GM12878 (cell line): ENCODE measurements around the gene ADAM29. TPM values are rescaled to one million over a fixed set of nuclear protein-coding genes. Genes with fewer than 3 reads are reported as not detected.
A peak's percentile ranks its signal among the peaks of the same experiment; 100 is the strongest.

ENCODE experiments used
- BHLHE40 ChIP-seq, 2 experiments: fragments of 450-650 bp in 1 of 2; IDR thresholded peaks; 2 replicates each; pipeline ENCODE4 v1.6.1; 2011 to 2017; ENCODE audit warnings: low read depth in 2 of 2, borderline replicate concordance in 1 of 2, improper control_type of control experiment in 1 of 2, low read length in 1 of 2, mild to moderate bottlenecking in 1 of 2
- CHD2 ChIP-seq: IDR thresholded peaks from 2 replicates; pipeline ENCODE4 v1.6.1; 2011; ENCODE audit warnings: low read depth, low read length, improper control_type of control experiment, borderline replicate concordance
- DPF2 ChIP-seq: fragments of 450-650 bp; IDR thresholded peaks from 2 replicates; pipeline ENCODE4 v1.6.1; 2017; ENCODE audit warnings: mild to moderate bottlenecking
- ETV6 ChIP-seq, 2 experiments: fragments of 450-650 bp in 1 of 2; IDR thresholded peaks in 1 of 2; conservative IDR thresholded peaks in 1 of 2; 2 replicates each; pipeline ENCODE4 v1.6.1; 2014; ENCODE audit warnings: antibody characterized with exemption in 1 of 2, borderline replicate concordance in 1 of 2, low read depth in 1 of 2, mild to moderate bottlenecking in 1 of 2, moderate library complexity in 1 of 2
- FOXM1 ChIP-seq: IDR thresholded peaks from 2 replicates; pipeline ENCODE4 v1.6.1; 2012; ENCODE audit warnings: low read depth, mild to moderate bottlenecking, inconsistent platforms, low read length, moderate library complexity
- IKZF2 ChIP-seq, 2 experiments: fragments of 450-650 bp; IDR thresholded peaks; 2 replicates each; pipeline ENCODE4 v1.6.1; 2017; ENCODE audit warnings: mild to moderate bottlenecking in 2 of 2, moderate library complexity in 2 of 2
- NBN ChIP-seq: fragments of 450-650 bp; IDR thresholded peaks from 2 replicates; pipeline ENCODE4 v1.6.1; 2016
- NFXL1 ChIP-seq: fragments of 450-650 bp; IDR thresholded peaks from 2 replicates; pipeline ENCODE4 v1.6.1; 2017; ENCODE audit warnings: antibody characterized with exemption, mild to moderate bottlenecking, borderline replicate concordance
- NR2F1 ChIP-seq: fragments of 450-650 bp; conservative IDR thresholded peaks from 2 replicates; pipeline ENCODE4 v1.6.1; 2017; ENCODE audit warnings: mild to moderate bottlenecking
- PAX5 ChIP-seq: IDR thresholded peaks from 2 replicates; pipeline ENCODE4 v1.6.1; 2011; ENCODE audit warnings: low read depth, low read length, borderline replicate concordance
- PBX3 ChIP-seq: IDR thresholded peaks from 2 replicates; pipeline ENCODE4 v1.6.1; 2011; ENCODE audit warnings: mild to moderate bottlenecking, low read depth, low read length, moderate library complexity; ENCODE audit not compliant: insufficient replicate concordance
- RELA ChIP-seq: fragments of 450-650 bp; IDR thresholded peaks from 2 replicates; pipeline ENCODE4 v1.8.0; 2014; ENCODE audit warnings: borderline replicate concordance; ENCODE audit not compliant: partially characterized antibody
- REST ChIP-seq: IDR thresholded peaks from 2 replicates; pipeline ENCODE4 v1.6.1; 2012; ENCODE audit warnings: mild to moderate bottlenecking, low read depth, low read length
- TBL1XR1 ChIP-seq: IDR thresholded peaks from 2 replicates; pipeline ENCODE4 v1.6.1; 2012; ENCODE audit warnings: low read depth, low read length, improper control_type of control experiment
- TCF12 ChIP-seq: IDR thresholded peaks from 2 replicates; pipeline ENCODE4 v1.6.1; 2011; ENCODE audit warnings: low read depth, mild to moderate bottlenecking, low read length
- TCF7 ChIP-seq: IDR thresholded peaks from 2 replicates; pipeline ENCODE4 v1.6.1; 2014; ENCODE audit warnings: antibody characterized with exemption, borderline replicate concordance
- ZNF24 ChIP-seq: fragments of 450-650 bp; IDR thresholded peaks from 2 replicates; pipeline ENCODE4 v1.6.1; 2017; ENCODE audit warnings: antibody characterized with exemption, mild to moderate bottlenecking
- polyA plus RNA-seq, 11 experiments: library from polyadenylated mRNA; depleted of rRNA in 4 of 11; unstranded in 6 of 11; stranded (reverse) in 5 of 11; fragments of >200 nt; fragmentation: Nextera tagmentation in 4 of 11; fragmentation: Illumina TruSeq in 1 of 11; extraction: Ambion mirVana in 4 of 11; extraction: Trizol in 1 of 11; gene quantifications; 1 replicate in 1 of 11; 2 replicates in 10 of 11; pipeline versions ENCODE4 v1.2.1 to v1.2.3, GENCODE V29; 2011 to 2016; ENCODE audit warnings: inconsistent platforms in 2 of 11, missing spikeins in 2 of 11, low read depth in 1 of 11
- total RNA-seq, 4 experiments: library from RNA; depleted of rRNA in 3 of 4; stranded (reverse); fragments of >200 nt in 3 of 4; fragmentation: Illumina TruSeq in 1 of 4; extraction: Trizol in 1 of 4; gene quantifications; 2 replicates each; pipeline versions ENCODE4 v1.2.1 to v1.2.3, GENCODE V29; 2013 to 2021
- TF ChIP-seq, protein P1 (sequence below): fragments of 450-650 bp; IDR thresholded peaks from 2 replicates; pipeline ENCODE4 v1.6.1; 2017; ENCODE audit warnings: mild to moderate bottlenecking, low read depth, inconsistent platforms; ENCODE audit not compliant: poor library complexity, severe bottlenecking
- TF ChIP-seq, protein P2 (sequence below): IDR thresholded peaks from 2 replicates; pipeline ENCODE4 v1.6.1; 2011; ENCODE audit warnings: low read depth, low read length, improper control_type of control experiment, borderline replicate concordance
- TF ChIP-seq, protein P3 (sequence below): fragments of 450-650 bp; IDR thresholded peaks from 2 replicates; pipeline ENCODE4 v1.6.1; 2016; ENCODE audit warnings: mild to moderate bottlenecking

Gene ADAM29
- total and polyA plus RNA-seq, 10 of the 15 experiments (the other 5 are each of a cell fraction or from before 2014, with no cell fraction given) = 0.04 to 0.20 (median 0.10) TPM; not detected in 7

DNA sequence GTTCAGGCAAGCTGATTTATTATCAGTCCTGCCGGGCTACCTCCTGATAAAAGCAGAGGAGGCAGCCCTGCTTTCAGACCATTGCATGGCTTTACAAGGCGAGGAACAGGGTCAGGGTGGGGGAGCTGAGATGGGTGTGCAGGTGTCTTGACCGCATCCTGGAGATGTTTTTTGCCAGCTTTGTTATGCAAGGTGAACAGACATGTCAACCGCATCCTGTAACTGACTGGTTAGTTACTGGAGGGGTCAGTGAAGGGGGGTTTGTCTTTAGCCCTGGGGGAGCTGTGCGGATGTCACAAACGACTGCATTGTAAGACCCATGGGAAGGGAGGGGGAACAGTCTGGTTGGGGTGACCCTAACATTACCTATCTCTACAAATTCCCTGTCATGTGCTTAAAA, 10.0 kb downstream of the ADAM29 start (continued):
- TF ChIP-seq PBX3 = peak; percentile 27
- TF ChIP-seq TCF7 = no peak
- TF ChIP-seq NFXL1 = no peak
- peak; percentile 91 for TF ChIP-seq NR2F1
- TF ChIP-seq PAX5 = peak; percentile 87
- TF ChIP-seq ETV6 (conservative IDR thresholded peaks at IDR 0.05 in 1 of 2, IDR thresholded peaks at IDR 0.05 in 1 of 2; ENCODE audit: borderline replicate concordance in 1 of 2, low read depth in 1 of 2) = peak in 1 of 2 experiments; percentile 18; a peak in 1 of 4 replicates
- TF ChIP-seq BHLHE40 (IDR thresholded peaks at IDR 0.05; ENCODE audit: borderline replicate concordance in 1 of 2, low read depth in 2 of 2, low read length in 1 of 2) = peak in 1 of 2 experiments; percentile 69; a peak in 3 of 4 replicates
- TF ChIP-seq FOXM1 = no peak
- no peak for TF ChIP-seq RELA
- peak; percentile 89 for TF ChIP-seq CHD2
- TF ChIP-seq NBN = peak; percentile 82; the same call in 1 of the 2 replicates
- peak; percentile 69 to 78 for TF ChIP-seq IKZF2 (IDR thresholded peaks at IDR 0.05)
- TF ChIP-seq, protein P1, sequence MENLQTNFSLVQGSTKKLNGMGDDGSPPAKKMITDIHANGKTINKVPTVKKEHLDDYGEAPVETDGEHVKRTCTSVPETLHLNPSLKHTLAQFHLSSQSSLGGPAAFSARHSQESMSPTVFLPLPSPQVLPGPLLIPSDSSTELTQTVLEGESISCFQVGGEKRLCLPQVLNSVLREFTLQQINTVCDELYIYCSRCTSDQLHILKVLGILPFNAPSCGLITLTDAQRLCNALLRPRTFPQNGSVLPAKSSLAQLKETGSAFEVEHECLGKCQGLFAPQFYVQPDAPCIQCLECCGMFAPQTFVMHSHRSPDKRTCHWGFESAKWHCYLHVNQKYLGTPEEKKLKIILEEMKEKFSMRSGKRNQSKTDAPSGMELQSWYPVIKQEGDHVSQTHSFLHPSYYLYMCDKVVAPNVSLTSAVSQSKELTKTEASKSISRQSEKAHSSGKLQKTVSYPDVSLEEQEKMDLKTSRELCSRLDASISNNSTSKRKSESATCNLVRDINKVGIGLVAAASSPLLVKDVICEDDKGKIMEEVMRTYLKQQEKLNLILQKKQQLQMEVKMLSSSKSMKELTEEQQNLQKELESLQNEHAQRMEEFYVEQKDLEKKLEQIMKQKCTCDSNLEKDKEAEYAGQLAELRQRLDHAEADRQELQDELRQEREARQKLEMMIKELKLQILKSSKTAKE = no peak
- TF ChIP-seq, protein P2, sequence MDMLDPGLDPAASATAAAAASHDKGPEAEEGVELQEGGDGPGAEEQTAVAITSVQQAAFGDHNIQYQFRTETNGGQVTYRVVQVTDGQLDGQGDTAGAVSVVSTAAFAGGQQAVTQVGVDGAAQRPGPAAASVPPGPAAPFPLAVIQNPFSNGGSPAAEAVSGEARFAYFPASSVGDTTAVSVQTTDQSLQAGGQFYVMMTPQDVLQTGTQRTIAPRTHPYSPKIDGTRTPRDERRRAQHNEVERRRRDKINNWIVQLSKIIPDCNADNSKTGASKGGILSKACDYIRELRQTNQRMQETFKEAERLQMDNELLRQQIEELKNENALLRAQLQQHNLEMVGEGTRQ = no peak; the same call in 1 of the 2 replicates
- no peak; the same call in 1 of the 2 replicates for TF ChIP-seq DPF2
- TF ChIP-seq, protein P3, sequence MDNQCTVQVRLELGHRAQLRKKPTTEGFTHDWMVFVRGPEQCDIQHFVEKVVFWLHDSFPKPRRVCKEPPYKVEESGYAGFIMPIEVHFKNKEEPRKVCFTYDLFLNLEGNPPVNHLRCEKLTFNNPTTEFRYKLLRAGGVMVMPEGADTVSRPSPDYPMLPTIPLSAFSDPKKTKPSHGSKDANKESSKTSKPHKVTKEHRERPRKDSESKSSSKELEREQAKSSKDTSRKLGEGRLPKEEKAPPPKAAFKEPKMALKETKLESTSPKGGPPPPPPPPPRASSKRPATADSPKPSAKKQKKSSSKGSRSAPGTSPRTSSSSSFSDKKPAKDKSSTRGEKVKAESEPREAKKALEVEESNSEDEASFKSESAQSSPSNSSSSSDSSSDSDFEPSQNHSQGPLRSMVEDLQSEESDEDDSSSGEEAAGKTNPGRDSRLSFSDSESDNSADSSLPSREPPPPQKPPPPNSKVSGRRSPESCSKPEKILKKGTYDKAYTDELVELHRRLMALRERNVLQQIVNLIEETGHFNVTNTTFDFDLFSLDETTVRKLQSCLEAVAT = peak; percentile 65; the same call in 1 of the 2 replicates
- TF ChIP-seq REST = no peak
- no peak for TF ChIP-seq ZNF24
- peak; percentile 94; the same call in 1 of the 2 replicates for TF ChIP-seq TCF12
- peak; percentile 79 for TF ChIP-seq TBL1XR1
